Measurements from ENCODE around the gene MTPN. TPM values are rescaled to one million over a fixed set of nuclear protein-coding genes. Genes with fewer than 3 reads are reported as not detected.

The MTPN gene
- total RNA-seq, 2 experiments from 2014 or later = 88.4 to 94.0 TPM

DNA sequence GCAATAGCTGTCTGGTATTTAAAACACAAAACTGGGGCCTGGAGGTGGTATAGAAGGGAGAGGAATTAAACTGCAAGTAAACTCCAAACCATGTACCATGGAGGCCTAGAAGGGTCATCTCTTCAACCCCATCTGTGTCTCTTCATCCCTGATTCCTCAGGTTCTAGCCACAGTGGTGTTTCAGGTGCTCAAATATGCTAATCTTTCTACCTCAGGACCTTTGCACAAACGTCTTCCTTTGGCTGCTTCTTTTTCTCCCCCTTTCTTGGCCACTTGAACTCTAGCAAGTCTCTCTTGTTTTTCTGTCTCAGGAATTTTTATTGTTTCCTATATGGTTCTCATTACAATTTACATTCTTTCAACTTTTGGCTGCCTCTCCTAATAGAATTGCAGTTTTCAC lies 25.6 kb upstream of the MTPN start:
- no peaks in the 10 kb centered on the region for H3K36me3 Mint-ChIP-seq (ENCODE audit: low read depth)
- intact Hi-C loops (cut with DNase I, micrococcal nuclease) = loop anchor here in 1 of 2 experiments (10.0 kb wide), 1 partner anchor 728 kb away; no protein-coding TSS in a partner anchor
- H3K9me3 Mint-ChIP-seq = no peaks in the 10 kb centered on the region
- Histone ChIP-seq H3K9me3 (ENCODE audit: control insufficient read depth in 1 of 2, insufficient read depth in 1 of 2, low read length in 2 of 2) (peaks cover 0 to 3% of the 10 kb centered on the region in 2 experiments), H3K36me3 (ENCODE audit: insufficient read depth, low read length) (no peaks in the 10 kb centered on the region), H3K4me3 (ENCODE audit: low read length) (no peak overlapping the region), H3K27ac (ENCODE audit: low read depth in 1 of 2, low read length in 2 of 2) (no peak overlapping the region), H3K4me1 (ENCODE audit: insufficient read depth, low read length) (no peaks in the 10 kb centered on the region), H3K27me3 (ENCODE audit: control insufficient read depth in 1 of 2, insufficient read depth in 2 of 2, low read length in 2 of 2) (no peaks in the 10 kb centered on the region)
- ATAC-seq (ENCODE audit: poor library complexity) = no peak
- CTCF ChIA-PET = no interaction called here
- H3K4me1 Mint-ChIP-seq (ENCODE audit: low read depth) = no peaks in the 10 kb centered on the region
- TF ChIP-seq CTCF (IDR thresholded peaks at IDR 0.05) = no peak
- POLR2A ChIA-PET = no interaction called here
- H3K4me3 Mint-ChIP-seq = no peak overlapping the region
- H3K27me3 Mint-ChIP-seq = no peaks in the 10 kb centered on the region
- no peak for DNase-seq
- no peak overlapping the region for H3K27ac Mint-ChIP-seq

GRCh38 chr7:136000288-136000913 lies 23.2 kb upstream of the MTPN start:
- no peak overlapping the region for H3K27ac ChIP-seq (ENCODE audit: low read depth in 1 of 2, low read length in 2 of 2)
- no peak for DNase-seq
- no peak for ATAC-seq (ENCODE audit: poor library complexity)
- intact Hi-C loops (cut with DNase I, micrococcal nuclease) = loop anchor here in 1 of 2 experiments (10.0 kb wide), 1 partner anchor 726 kb away; no protein-coding TSS in a partner anchor
- no peak overlapping the region for H3K27ac Mint-ChIP-seq
- POLR2A ChIA-PET = no interaction called here
- H3K36me3 Mint-ChIP-seq (ENCODE audit: low read depth) = no peaks in the 10 kb centered on the region
- no peaks in the 10 kb centered on the region for H3K27me3 Mint-ChIP-seq
- no peaks in the 10 kb centered on the region for H3K9me3 Mint-ChIP-seq
- H3K9me3 ChIP-seq (ENCODE audit: control insufficient read depth in 1 of 2, insufficient read depth in 1 of 2, low read length in 2 of 2) = peaks cover 0 to 3% of the 10 kb centered on the region in 2 experiments
- TF ChIP-seq CTCF (IDR thresholded peaks at IDR 0.05) = no peak
- H3K4me3 ChIP-seq (ENCODE audit: low read length) = no peak overlapping the region
- no peaks in the 10 kb centered on the region for H3K4me1 ChIP-seq (ENCODE audit: insufficient read depth, low read length)
- no peaks in the 10 kb centered on the region for H3K36me3 ChIP-seq (ENCODE audit: insufficient read depth, low read length)
- H3K27me3 ChIP-seq (ENCODE audit: control insufficient read depth in 1 of 2, insufficient read depth in 2 of 2, low read length in 2 of 2) = no peaks in the 10 kb centered on the region
- no peaks in the 10 kb centered on the region for H3K4me1 Mint-ChIP-seq (ENCODE audit: low read depth)
- H3K4me3 Mint-ChIP-seq = no peak overlapping the region
- CTCF ChIA-PET = interaction anchor here (0.9 to 2.5 kb wide), 2 partner anchors 9 to 34 kb away, joined by 3 to 9 read pairs; no protein-coding TSS in a partner anchor

DNA sequence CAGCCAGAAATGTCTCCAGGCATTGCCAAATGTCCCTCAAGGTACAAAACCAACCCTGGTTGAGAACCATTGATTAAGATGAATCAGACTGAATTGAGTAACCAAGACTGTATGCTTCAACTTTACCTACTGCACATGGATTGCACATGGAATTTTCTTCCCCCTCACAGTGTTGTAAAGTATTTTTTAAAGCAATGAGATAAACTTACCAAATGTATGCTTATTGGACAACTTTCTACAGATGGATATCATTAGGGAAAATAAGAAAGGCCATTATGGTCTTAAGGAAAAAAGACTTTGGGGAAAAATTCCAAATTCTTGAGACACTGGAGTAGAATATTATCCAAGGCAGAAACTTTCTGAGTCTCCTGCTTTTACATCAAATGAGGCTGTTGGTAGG lies 20.9 kb upstream of the MTPN start:
- peaks cover 0 to 3% of the 10 kb centered on the region in 2 experiments for H3K9me3 ChIP-seq (ENCODE audit: control insufficient read depth in 1 of 2, insufficient read depth in 1 of 2, low read length in 2 of 2)
- Mint-ChIP-seq H3K27ac (no peak overlapping the region), H3K9me3 (no peaks in the 10 kb centered on the region), H3K27me3 (no peaks in the 10 kb centered on the region), H3K4me3 (no peak overlapping the region), H3K36me3 (ENCODE audit: low read depth) (no peaks in the 10 kb centered on the region), H3K4me1 (ENCODE audit: low read depth) (peaks cover 4% of the 10 kb centered on the region)
- no peak overlapping the region for H3K4me3 ChIP-seq (ENCODE audit: low read length)
- ChIA-PET POLR2A (no interaction called here), CTCF (no interaction called here)
- no peak overlapping the region for H3K27ac ChIP-seq (ENCODE audit: low read depth in 1 of 2, low read length in 2 of 2)
- no peaks in the 10 kb centered on the region for H3K27me3 ChIP-seq (ENCODE audit: control insufficient read depth in 1 of 2, insufficient read depth in 2 of 2, low read length in 2 of 2)
- peaks cover 13% of the 10 kb centered on the region for H3K4me1 ChIP-seq (ENCODE audit: insufficient read depth, low read length)
- intact Hi-C loops (cut with DNase I, micrococcal nuclease) = no loop called here
- ATAC-seq (ENCODE audit: poor library complexity) = no peak
- no peak for TF ChIP-seq CTCF (IDR thresholded peaks at IDR 0.05)
- H3K36me3 ChIP-seq (ENCODE audit: insufficient read depth, low read length) = no peaks in the 10 kb centered on the region
- DNase-seq = no peak

Measured in CD4-positive, alpha-beta T cell (primary cell).